SH-SY5Y (cell line): Measurements from ENCODE around the gene NEUROD2.

ENCODE experiments used
- GATA2 ChIP-seq: IDR thresholded peaks from 2 replicates; pipeline ENCODE4 v1.6.1; 2011; ENCODE audit warnings: mild to moderate bottlenecking, low read depth, low read length
- GATA3 ChIP-seq: IDR thresholded peaks from 2 replicates; pipeline ENCODE4 v1.6.1; 2011; ENCODE audit warnings: low read depth, mild to moderate bottlenecking, low read length, moderate library complexity

DNA sequence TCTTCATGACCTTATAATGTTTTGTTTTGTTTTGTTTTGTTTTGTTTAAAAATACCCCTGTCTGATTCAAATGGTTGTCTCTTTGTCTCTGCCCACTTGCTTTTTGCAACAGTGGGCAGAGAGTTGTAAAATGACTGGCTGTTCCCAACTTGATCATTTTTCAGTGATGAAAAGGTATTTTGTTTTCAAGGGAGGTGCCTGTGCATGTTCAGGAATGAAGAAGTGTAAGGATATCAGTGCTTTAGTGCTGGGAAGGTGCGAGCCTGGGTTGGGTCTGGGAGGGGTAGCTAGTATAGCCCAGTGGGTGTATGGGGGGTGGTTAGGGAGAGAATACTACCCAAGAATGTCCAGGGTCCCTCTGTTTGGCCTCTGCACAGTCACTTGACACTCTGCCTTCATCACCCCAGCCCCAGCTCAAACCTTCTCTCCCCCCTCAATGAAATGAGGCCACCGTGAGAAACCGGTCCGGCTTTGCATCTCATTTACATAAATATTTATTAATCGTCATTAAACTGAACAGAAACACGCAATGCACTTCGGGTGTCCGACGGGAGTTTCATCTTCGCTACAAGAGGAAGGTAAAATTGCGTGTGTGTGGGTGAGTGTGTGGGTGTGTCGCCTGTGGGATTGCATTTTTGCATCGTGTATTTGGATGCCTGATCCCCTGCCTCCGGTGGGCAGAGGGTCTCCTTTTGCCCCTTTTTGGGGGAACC lies 4.3 kb downstream of the NEUROD2 start:
- TF ChIP-seq GATA2 (no peak), GATA3 (no peak)
